Stimulated activated CD4-positive, alpha-beta T cell treated with anti-CD3 and anti-CD28 coated beads, TNF-alpha, amount 100 ng/mL, for 4 hours (primary cell): ENCODE data around the gene NANOS2.
"Not testable (repeated sequence)": the region's sequence is repeated elsewhere in the genome, so short reads cannot be mapped to it uniquely, and the experiment has no call there.

ENCODE experiments used
- DNase-seq, 3 experiments: peaks; one replicate each; pipeline ENCODE4 v3.0.0-alpha.2; 2020; ENCODE audit warnings: low read depth in 3 of 3

NANOS2 gene

GRCh38 chr19:45895983-45896599 is 18.5 kb downstream of the NANOS2 start:
- DNase-seq: not testable (repeated sequence)

GRCh38 chr19:45895519-45895972 is 19.0 kb downstream of the NANOS2 start:
- DNase-seq: no peak

DNA sequence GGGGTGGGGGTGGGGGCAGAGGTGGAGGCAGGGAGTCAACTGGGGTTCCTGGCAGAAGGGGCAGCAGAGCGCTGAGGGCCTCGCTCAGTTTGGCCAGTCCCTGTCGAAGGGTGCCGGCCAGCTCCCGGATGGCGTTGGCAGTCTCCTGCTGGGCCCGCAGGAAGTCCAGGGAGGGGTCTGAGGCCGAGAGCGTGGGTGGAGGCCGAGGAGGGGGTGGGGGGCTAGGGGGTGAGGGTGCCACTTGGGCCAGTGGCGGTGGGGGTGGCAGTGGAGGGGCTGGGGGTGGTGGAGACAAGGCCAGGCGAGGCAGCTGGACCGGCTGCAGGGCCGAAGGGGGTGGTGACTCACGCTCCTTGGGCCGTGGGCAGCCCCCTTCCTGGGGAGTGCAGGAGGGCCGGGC is 23.7 kb downstream of the NANOS2 start:
- DNase-seq: no peak

DNA sequence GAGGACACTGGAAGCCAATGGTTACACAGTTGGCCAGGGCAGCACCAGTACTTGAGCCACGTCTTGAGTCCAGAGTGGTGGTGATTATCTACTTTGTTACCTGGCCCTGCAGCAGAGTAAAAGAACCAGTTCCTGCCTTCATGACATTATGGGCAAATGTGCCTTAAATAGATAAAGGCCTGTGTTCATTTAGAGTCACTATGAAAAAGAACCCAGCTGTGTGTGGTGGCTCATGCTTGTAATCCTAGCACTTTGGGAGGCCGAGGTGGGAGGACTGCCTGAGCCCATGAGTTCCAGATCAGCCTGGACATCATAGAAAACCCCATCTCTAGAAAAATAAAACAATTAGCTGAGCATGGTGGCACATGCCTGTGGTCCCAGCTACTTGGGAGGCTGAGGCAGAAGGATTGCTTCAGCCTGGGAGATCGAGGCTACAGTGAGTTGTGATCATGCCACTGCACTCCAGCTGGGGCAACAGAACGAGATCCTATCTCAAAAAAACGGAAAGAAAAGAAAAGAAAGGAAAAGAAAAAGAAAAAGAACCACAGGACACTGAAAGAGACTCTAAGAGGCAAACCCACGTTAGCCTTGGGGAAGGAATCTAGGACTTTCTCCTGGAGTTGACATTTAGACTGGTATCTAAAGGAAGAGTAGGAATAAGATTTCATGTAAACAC is 25.2 kb downstream of the NANOS2 start:
- no peak for DNase-seq

- DNase-seq: no peak
These were observed 27.3 kb downstream of the NANOS2 start for GRCh38 chr19:45887200-45887710.

DNA sequence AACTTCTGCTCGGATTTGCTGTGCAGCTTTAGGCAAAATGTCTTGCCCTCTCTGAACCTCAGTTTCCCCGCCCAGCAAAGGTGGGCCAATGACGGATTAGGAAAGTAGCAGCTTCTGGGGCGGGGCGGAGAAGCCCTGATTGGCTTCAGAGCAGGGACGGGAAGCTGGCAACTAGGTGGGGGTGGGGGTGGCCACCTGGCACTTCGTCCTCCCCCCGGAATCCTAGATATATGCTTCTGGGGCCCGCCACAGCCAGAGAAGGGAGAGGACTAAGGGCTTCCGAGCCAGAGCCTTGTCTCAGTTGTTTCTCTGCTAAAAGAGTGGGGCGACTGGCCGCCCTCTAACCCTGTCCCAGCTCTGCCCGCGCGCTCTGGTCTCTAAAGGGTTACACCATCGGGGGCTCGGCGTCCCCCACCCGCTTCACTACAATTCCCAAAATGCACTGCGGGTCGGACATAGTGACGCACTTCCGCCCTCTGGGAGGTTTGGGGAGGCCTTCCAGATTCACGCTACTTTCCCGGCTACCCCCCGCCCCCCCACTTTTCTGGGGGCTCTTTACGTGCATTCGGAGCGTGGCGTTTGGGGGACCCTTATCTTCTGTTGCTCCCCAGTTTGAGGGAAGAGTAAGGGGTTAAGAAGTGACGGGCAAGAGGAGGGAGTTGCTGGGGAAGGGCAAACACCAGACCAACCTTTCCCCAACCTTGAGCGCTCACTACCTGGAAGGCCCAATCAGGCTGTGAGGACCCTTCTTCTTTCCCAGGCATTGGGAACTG is 28.0 kb downstream of the NANOS2 start:
- DNase-seq: peak; percentile 69 to 80 (median 78)

DNA sequence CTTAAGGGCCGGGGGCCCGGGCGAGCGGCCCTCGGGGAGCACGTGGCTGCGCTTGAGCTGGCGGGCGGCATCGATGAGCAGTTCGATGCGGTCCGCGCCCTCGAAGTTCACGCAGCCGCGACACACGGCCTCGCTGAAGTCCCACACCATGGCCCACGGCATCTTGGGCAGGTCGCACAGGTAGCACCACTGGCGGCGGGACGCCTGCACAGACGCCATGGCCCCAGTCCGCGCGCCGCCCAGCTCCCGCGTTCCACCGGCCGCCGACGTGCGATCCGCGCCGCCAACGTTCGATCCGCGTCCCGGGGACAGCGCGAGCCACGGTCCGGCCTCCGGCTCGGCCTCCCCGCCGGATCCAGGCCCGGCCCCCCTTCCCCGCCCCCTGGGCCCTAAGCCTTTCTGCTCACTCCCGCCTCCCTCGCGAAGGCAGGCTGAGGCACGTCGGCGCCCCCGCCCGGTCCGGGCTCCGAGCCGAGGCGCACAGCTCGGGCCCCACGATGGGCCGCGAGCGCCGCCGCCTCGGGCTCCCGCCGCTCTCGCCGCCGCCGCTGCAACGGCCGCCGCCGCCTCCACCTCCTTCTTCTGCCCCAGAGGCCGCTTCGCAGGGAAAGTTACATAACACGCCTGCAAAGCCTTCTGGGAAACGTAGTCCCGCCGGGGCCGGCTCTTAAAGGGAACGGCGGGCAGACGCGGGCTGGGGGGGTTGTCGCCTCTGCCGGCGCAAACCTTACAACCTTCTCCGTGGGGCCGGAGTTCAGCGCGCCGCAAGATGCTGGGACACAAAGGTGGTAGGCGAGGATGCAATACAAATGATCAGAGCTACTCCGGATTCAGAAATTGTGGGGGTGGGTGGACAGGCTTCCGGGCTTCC is 28.8 kb downstream of the NANOS2 start, which contains the start of gene IRF2BP1:
Gene IRF2BP1 (minus strand): TSS at position 586 of the 871 bp plus-strand sequence. CDS start 367 bp downstream, at position 219.
- peak; percentile 68 to 81 (median 79) for DNase-seq

DNA sequence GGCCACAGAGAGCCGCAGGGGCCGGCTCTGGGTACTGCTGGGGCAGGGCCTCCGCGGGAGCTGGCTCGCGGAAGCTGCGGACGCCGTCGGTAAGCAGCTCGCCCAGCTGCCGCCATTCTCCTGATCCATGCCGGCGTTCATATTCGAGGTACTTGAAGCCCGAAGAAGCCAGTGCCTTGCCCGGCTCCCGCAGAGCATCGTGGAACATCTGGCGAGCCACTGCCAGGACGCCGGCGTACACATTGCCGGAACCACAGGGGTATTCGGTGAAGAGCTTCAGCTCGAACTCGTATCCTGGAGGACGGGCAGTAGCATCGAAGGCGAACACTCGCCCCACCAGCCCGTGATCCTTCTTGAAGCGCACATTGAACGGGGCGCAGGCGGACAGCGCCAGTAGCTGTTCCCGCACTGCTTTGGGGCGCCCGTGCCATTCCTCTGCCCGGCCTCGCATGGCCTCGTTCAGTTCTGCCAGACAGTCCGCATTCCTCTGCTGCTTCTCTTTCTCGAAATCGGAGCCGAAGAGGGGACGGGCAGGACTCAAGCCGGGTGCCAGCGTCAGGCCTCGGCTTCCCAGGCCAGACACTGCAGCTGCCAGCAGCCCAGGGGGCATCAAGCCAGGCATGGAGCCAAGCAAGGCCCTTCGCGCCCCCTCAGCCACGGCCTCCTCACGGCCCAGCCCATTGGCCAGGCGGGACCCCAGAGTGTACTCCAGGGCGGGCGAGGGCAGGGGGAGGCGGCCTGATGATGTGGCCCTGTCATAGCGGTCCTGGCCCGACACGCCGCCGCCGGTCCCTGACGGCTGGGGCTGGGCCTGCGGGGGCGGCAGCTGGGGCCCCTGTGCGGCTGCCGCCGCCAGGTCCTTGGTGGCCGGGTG is 29.7 kb downstream of the NANOS2 start:
- no peak for DNase-seq

GRCh38 chr19:45883881-45884681 is 30.5 kb downstream of the NANOS2 start:
- no peak for DNase-seq

GRCh38 chr19:45883586-45883880 is 31.0 kb downstream of the NANOS2 start:
- no peak for DNase-seq

DNA sequence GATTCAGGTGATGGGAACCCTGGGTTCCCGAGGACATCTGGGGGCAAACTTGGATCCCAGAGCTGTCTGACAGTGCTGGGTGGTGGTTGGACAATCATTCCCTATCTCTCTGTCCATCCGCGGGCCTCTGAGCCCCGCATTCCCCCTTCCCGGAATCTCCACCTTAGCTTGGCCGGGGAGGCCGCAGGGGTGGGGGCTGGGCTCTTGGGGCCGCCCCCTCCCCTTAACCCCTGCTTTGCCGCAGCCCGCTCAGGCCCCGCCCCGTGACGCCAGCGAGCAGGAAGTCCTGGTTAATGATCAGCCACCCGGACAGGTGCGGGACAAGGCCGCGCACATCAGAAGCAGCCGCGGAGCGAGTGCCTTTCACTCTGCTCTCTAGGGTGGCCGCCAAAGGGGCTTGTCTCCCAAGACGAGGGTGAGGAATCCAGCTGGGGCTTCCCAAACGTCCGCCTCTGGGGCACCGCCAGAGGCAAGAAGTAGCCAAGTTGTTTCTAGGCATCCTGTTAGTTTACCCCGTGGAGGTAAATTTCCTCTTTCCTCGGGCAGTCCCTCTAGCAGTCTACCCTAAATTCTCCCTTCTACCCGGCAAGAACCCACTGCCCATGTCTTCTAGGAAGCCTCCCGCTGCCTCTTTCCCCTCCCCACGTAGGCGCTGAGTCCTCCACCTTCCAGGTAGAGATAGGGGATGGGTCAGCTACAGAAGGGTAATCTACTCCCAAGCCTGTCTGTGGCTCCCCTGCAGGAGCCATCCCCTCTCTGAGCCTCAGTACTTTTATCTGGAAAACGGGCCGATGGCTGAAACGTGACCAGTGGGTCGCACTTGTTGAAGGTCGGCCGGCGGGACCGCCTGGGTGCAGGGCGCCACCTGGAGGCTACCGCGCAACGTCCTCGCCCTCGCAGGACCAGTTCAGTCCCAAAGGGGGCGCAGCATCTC is 31.7 kb downstream of the NANOS2 start:
- peak; percentile 65 to 68 (median 66) for DNase-seq

GRCh38 chr19:45881909-45882528 is 32.6 kb downstream of the NANOS2 start:
- DNase-seq: no peak

DNA sequence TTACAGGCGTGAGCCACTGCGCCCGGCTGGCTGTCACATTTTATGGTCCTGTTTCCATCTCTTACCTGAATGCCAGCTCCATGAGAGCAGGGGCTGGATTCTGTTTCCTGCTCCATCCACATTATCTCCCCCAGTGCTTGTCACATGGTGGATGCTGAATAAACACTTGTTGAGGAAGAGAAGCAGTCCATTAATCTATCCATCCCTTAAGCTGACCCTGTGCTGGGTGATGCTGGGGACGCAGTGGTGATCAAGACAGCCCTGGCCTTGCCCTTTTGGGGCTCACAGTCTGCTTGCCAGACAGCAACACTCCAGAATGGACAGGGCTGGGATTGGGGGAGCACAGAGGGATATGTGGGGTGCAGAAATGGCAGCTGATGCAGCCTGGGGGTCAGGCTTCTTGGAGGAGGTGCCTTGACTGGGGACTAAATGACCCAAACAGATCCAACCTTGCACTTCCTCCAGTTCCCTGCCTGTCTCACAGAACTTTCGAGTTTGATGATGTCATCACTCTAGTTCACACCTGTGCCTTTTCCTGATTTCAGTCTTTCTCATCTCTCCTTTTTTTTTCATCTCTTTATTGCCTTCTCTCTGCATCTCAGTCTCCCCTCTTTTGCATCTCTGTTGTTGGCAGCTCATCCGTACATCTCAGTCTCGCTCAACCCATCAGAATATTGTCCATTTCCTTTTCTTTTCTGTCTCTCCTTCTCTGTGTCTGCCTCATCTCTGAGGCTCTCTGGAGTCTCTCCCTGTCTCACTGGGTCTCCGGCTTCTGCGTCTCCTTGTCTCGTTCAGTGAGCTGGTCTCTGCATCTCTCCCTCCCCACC is 33.3 kb downstream of the NANOS2 start:
- DNase-seq: no peak

GRCh38 chr19:45879971-45880370 is 34.6 kb downstream of the NANOS2 start:
- no peak for DNase-seq

DNA sequence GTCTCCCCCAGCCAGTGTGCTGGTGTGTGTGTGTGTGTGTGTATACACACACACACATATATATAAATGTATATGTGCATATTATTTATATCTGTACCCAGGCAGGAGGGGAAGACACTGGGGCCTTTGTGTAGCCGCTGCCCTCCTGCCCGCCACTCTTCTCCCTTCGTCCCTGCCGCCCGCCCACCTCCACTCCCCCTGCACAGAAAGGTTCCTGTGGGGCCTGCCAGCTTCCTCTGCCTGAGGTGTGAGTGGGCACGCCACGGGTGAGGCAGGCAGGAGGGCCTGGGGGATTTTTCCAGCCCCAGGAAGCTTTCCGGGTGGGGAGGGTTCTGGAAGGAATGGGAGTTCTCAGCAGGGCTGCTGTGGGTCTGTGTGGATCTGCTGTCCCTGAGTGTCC is 35.5 kb downstream of the NANOS2 start:
- no peak for DNase-seq

DNA sequence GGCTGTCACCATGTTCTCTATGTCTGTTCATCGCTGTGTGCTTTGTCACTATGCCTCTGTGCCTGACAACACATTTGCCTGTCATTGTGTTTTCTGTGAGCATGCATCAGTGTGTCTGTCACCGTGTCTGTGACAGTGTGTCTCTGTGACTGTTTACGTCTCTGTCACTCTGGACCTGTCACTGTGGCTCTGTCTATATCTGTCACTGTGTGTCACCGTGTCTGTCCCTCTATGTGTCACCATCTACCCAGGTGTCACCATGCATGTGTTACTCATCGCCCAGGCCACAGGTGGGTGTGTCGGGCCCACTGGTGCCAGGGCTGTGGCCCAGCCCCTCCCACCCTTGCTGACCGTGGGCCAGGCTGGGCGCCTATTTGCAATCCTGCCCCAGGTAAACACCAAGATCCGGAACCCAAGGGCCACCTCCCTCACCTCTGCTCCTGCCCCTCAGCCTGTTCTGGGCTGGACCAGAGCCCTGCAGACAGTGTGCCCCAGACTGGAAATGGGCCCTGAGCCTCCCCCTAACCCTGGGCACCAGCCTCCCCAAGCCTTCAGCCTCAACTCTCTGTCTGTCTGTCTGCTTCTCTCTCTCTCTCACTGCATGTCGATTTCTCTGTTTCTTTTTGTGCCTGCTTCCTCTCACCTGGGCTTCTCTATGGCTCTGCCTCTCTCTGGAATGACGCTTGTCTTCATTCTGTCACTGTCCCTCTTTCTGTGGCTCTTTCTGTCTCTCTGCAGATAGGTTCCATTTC is 36.4 kb downstream of the NANOS2 start:
- DNase-seq: no peak
